ENCODE results near the gene MCC.

- no peak for TF ChIP-seq CTCF (optimal IDR thresholded peaks at IDR 0.05 in 1 of 3, IDR thresholded peaks at IDR 0.05 in 1 of 3, conservative IDR thresholded peaks at IDR 0.05 in 1 of 3; ENCODE audit: extremely low read depth in 1 of 3, insufficient read depth in 2 of 3, low read length in 3 of 3)
- no peak for TF ChIP-seq EZH2 (IDR thresholded peaks at IDR 0.05; ENCODE audit: low read length)
Observed at GRCh38 chr5:113089653-113090335, 398.5 kb downstream of the MCC start.
